DMS53 treated with DMSO at 0.1 percent for 48 hours (cell line): Measurements from ENCODE around the gene C1GALT1.
"Not testable (repeated sequence)": the region's sequence is repeated elsewhere in the genome, so short reads cannot be mapped to it uniquely, and the experiment has no call there.

Experiments
- DNase-seq: peaks from one replicate; lab custom pipeline; 2025; ENCODE audit not compliant: unreplicated experiment; lab: John Stamatoyannopoulos, UW

C1GALT1 gene

GRCh38 chr7:7166318-7166717 is 16.0 kb upstream of the C1GALT1 start:
- DNase-seq = no peak

- no peak for DNase-seq
Measured at GRCh38 chr7:7169296-7169695, 13.0 kb upstream of the C1GALT1 start.

GRCh38 chr7:7173956-7174632 is 8.2 kb upstream of the C1GALT1 start:
- DNase-seq = no peak

- no peak for DNase-seq
Measured at GRCh38 chr7:7175075-7175695, 7.2 kb upstream of the C1GALT1 start.

DNA sequence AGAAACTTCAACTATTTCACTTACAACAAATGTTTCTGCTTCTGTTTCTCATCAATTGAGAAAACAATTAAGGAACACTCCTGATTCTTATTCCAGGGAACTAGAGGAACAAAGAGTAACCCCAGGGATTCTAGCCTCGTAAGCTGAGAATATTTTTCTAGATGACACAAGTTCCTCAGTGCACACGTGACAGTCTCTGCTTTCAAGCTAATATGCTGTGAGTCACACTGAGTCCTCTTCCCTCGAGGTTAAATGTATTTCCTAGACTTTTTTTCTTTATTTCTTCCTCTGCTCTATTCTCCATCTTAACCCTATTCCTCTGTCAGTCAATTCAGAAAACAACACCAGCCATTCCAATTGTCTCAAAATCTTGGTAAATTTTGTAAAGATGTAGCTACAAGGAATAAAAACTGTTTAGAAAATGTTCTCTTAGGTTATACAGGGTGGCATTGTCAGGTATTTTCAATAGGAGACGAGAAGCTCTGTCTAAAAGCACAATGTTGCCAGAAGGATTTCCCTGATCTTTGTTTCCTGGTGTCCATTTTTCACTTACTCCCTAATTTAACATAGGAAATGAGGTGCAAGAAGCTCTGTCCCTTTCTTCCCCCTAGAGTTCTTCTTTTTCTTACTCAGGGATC is 5.8 kb upstream of the C1GALT1 start:
- DNase-seq = peak; percentile 83

DNA sequence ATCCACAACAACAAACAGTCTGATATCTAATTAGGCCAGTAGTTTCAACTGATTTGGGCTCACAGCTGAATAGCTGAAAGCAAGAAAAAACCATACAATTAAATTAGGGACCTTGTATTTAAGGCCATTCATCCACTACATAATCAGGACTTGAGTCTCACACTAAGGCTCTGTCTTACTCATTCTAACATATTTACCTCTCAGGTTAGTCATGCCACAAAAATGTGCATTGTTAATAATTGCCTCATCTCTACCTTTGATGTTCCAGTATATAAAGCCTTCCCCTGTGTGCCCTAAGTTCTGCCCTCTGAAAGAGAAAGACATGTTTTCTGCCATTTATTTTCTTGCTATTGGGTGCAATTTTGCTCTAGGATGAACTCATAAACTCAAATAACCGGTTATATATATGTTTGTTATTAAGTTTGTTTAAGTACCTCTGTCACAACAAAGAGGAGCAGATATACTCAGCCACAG is 5.3 kb upstream of the C1GALT1 start:
- peak; percentile 93 for DNase-seq

GRCh38 chr7:7178081-7178480 is 4.3 kb upstream of the C1GALT1 start:
- no peak for DNase-seq

GRCh38 chr7:7178906-7179305 is 3.4 kb upstream of the C1GALT1 start:
- no peak for DNase-seq

DNA sequence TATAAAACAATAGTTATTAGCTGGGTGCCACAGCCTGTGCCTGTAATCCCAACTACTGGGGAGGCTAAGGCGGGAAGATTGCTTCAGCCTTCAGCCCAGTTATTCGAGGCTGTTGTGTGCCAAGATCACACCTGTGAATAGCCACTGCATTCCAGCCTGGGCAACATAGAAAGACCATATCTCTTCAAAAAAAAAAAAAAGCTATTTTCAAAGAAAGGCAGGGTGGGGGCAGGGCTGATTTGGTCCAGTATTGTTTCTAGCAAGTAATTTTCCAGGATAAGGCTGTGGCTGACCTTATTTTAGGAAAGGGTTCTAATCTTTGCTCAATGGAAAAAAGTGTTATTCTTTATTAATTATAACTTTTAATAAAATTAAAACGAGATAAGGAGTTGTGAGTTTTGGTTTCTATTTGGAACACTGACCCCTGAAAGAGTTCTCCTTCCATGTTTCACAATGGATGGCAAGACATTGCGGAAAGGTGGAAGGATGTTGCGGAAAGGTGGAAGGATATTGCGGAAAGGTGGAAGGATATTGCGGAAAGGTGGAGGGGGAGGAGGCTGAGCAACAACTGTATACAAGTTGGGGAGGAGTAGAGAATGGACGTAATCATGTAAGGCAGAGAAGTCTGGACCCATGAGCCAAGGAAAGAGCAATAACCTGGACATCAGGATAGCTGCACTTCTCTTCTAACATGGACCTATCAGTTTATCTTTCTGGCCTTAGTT is 1.5 kb upstream of the C1GALT1 start:
- DNase-seq = no peak

DNA sequence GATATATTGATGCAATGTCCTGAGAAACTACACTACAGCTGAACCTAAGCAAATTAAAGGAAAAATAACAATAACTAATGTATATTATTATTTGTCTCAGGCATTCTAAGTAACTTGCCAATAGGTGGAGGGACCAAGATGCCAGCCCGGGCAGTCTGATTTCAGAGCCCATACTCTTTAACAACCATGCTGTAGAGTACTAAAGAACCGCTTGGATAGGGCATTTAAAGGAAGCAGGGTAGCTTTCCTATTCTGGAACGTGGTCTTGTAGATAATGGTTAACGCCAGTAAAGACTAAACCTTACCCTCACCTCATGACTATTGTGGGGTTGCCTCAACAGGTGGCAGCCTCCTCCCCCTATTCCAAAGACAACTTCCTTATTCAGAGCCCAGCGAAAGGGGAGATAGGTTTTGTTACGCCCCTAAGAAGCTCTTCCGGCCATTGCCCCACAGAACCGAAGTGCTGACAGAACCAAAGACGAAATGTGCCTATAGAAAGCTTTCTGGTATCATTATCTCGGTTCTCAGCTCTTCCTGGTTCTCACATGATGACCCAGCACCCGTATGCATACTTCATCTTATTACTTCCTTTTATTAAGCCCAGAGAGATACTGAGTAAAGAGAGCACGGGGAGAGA is 707 bp upstream of the C1GALT1 start:
- DNase-seq = peak; percentile 79

- DNase-seq = peak; percentile 70
Measured at GRCh38 chr7:7183061-7183837, 905 bp downstream of the C1GALT1 start.

GRCh38 chr7:7183838-7184463 is 1.6 kb downstream of the C1GALT1 start:
- DNase-seq = no peak

DNA sequence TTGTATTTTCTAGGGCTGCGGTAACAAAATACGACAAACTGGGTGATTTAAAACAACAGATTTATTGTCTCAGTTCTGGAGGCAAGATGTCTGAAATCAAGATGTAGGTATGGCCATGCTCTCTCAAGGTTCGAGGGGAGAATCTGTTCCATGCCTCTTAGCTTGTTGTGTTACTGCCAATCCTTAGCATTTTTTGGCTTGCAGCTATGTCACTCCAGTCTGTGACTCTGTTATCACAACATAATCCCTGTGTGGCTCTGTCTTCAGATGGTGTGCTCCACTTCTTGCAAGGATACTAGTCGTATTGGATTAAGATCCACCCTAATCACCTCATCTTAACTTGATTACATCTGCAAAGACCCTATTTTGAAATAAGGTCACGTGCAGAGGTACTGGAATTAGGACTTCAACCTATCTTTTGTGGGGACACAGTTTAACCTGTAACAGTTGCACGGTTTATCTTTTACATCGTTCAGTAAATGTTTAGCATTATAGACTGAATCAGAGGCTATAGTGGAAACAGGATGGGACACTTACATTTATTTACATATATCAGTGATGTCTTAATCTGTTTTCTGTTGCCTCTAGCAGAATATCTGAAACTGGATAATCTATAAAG is 3.1 kb downstream of the C1GALT1 start:
- DNase-seq = no peak

GRCh38 chr7:7188091-7188490 is 5.7 kb downstream of the C1GALT1 start:
- DNase-seq = no peak

GRCh38 chr7:7188742-7189141 is 6.4 kb downstream of the C1GALT1 start:
- DNase-seq = no peak

DNA sequence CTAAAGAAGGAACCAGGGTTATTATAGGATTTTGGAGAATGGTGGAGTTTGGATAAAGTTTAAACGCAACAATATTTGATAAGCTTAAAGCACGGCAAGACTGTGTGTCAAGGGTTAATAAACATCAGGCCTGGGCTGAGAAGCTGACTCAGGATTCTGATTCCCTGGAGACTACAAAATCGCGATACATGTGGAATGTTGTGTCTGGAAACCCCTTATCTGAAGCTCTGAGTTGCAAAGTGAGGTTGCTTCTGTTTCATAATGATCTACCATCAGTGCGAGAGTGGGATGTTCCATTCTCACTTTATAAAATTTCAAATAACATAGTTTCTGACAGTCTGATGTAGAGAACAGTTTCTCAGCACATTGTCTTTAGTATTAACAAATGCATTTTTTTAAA is 7.8 kb downstream of the C1GALT1 start:
- no peak for DNase-seq

DNA sequence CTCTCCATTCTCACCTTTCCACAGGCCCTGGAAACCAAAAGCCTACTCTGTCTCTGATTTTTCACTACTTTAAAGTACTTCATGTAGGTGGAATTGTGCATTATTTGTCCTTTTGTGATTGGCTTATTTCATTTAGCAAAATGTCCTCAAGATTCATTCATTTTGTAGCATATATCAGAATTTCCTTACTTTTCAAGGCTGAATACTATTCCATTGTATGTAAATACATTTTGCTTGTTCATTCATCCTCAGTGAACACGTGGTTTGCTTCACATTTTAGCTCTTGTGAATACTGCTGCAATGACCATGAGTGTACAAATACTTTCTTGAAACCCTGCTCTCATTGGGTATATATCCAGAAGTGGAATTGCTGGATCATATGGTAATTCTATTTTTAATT is 8.8 kb downstream of the C1GALT1 start:
- DNase-seq = no peak

GRCh38 chr7:7192798-7193788 is 10.7 kb downstream of the C1GALT1 start:
- not testable (repeated sequence) for DNase-seq
